NCI-H1930 (cell line): ENCODE results near the gene C1GALT1C1L.
A peak's percentile ranks its signal among the peaks of the same experiment; 100 is the strongest.
"Not testable (repeated sequence)": the region's sequence is repeated elsewhere in the genome, so short reads cannot be mapped to it uniquely, and the experiment has no call there.

ENCODE experiments used
- DNase-seq, 2 experiments: peaks; one replicate each; lab custom pipeline; 2025; lab: John Stamatoyannopoulos, UW

C1GALT1C1L gene

DNA sequence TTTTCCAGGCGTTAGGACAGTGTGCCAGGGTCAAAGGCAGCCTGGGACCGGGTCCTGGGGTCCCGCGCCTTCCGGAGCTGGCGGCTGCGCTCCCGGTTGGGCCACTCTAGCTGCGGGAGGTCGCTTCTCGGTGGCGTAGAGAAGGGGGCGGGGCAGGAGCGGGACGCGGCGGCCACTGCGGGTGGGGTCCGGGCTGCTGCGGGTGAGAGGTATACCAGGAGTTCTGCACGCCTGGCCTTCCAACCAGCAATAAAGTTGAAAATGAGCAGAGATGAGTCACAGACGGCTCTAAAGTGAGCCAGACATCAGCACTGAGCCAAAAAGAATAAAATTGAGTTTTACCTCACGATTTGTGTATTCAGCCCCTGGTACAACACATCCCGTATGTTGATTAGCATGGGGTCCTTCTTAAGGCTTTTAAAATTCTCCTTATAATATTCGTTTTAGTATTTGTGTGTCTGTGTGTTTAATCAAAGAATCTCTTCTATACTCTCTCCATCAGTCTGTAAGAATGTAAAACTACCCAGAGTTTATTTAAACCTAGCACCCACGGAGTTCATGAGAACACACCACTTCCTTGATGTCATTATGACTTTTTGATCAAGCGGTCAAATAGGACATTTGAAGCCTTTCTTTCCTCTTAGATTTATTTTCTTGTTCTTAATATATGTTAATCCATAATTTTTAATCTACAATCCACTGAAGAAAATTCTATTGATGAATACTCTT is at the start of gene C1GALT1C1L:
Gene C1GALT1C1L, minus strand, starts transcription at position 108 of the 729 bp plus-strand sequence. Its CDS starts 107 bp downstream, at position 1.
- peak in 1 of 2 experiments; percentile 47 for DNase-seq

DNA sequence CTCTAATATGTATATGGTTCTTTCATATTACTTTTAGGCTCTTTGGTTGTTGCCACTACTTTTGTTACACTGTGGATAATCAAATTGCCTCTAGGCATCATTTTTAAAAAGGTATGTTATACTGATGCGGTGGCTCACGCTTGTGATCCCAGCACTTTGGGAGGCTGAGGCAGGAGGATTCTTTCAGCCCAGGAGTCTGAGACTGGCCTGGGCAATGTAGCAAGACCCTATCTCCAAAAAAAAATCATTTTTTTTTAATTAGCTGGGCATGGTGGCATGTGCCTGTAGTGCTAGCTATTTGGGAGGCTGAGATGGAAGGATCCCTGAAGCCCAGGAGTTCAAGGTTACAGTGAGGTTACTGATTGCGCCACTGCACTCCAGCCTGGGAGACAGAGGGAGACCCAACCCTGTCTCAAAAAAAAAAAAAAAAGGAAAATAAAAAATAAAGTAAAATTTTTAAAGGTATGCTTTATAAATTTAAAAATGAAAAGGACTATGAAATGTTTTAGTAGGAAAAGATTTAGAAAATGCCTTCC is 49.5 kb upstream of the C1GALT1C1L start:
- no peak for DNase-seq

DNA sequence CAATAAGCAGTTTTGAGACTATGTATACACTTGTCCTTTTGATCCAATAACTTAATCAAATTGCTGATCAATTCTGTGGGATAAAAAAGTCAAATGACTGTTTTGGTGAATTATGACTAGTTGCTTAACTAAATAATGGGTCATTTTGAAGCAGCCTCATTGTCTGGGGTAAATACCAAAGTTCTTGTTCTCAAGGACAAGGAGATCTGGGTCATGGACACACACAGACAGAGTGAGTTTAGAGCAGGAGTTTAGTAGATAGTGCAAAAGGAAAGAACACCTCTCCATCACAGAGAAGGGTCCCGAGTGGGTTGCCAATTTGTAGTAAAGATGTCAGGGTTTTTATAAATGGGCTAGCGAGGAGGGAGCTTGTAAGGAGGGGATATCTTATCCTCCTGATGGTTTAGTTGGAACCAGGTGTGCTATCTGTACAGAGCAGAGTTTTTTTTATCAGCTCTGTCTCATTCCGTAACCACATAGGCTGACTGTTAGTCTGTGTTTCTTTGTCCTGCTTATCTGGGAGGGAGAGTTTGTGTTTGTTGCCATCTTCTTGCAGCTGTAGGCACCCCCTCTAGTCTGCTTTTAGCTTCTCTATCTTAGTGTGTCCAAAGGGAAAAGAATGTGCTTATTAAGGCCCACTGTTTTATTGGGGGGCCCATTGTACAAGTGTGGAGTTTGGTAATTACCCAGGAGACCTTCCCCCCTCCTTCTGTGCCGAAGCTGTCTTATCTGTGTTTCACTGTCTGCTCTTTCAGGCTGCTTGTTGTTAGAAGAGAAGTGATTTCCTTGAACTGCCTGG is 48.7 kb upstream of the C1GALT1C1L start:
- DNase-seq = no peak

- no peak for DNase-seq
These were observed 42.4 kb upstream of the C1GALT1C1L start for GRCh38 chr2:43718530-43719124.

DNA sequence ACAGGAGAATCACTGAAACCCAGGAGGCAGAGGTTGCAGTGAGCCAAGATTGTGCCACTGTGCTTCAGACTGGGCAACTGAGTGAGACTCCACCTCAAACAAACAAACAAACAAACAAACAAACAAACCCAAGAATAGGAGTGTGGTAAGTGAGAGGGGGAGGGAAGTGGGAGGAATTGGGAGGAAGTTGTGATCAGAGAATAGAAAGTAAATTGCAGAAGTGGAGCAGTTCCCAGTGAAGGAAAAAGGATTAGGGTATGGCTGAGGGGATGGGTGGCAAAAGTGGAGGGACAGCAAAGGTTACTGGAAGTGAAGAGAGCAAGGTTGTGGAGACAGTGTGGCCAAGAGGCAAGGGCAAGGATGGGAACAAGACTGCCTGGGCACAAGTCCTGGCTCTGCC is 41.1 kb upstream of the C1GALT1C1L start:
- DNase-seq = no peak

GRCh38 chr2:43715300-43716098 is 39.3 kb upstream of the C1GALT1C1L start:
- no peak for DNase-seq

- no peak for DNase-seq
These were observed 37.9 kb upstream of the C1GALT1C1L start for GRCh38 chr2:43714164-43714563.

DNA sequence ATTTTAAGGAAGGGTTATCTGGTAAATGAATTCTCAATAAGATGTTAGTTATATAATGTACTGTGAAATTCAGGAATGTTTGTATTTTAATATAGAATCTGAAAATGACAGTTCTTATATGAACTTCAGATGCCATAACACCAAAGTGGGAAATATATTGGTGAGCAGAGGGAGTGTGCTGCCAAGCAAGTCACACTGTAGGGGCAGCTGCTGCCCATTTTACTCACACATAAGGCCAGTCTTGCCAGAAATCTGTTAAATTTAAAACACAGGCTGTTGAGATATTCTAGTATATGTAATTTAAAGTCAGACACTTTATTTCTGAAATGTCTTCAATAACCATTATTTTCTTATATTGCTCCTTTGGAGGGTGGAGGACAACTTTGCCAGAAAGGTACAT is 34.6 kb upstream of the C1GALT1C1L start:
- no peak for DNase-seq

DNA sequence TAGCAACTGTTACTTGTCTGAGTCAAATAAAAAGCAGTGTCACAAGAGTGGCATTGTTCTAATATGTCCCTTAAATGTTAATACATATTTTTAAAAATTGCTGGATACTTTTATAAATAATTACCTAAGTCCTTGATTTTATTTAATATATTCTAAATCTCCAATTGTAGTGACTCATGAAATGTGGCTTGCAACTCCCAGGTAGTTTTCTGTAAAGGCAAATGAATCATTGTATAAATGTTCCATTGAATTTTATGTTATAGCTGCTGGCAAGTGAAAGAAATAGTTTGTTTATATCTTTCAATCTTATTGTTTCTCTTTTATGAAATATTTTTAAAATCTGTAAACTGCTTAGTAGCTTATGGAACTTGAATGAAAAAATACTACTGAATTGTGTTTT is 32.7 kb upstream of the C1GALT1C1L start:
- DNase-seq = no peak

GRCh38 chr2:43708178-43708577 is 31.9 kb upstream of the C1GALT1C1L start:
- no peak for DNase-seq

DNA sequence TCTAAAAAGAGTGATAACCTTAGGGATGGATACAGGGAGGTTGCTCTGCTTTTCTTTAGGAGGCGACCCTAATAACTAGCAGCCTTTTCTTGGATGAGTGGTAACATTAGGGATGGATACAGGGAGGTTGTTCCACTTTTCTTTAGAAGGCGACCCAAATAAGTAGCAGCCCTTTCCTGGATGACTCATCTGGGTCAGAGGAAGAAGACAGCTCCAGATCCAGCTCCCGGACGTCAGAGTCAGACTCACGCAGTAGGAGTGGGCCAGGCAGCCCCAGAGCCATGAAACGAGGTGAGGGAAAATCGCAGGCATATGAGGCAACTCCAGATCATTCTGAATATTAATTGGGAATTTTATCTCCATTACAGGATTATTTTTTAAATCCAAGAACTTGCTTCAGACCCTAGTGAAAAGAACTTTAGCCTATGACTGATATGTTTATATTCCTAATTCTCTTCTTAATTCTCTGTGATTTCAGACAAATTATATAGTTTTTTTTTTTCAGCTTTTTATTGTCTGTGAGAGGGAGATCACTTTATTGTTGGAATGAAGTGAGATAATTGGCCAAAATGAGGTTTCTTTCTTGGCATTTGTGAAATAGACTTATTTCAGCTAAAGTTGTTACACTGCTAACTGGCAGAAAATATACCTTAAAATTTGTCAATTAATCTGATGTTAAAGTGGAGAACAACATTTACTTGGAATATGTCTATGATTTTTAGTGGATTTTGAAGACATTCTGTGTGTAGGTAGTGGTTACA is 31.2 kb upstream of the C1GALT1C1L start:
- DNase-seq = no peak

DNA sequence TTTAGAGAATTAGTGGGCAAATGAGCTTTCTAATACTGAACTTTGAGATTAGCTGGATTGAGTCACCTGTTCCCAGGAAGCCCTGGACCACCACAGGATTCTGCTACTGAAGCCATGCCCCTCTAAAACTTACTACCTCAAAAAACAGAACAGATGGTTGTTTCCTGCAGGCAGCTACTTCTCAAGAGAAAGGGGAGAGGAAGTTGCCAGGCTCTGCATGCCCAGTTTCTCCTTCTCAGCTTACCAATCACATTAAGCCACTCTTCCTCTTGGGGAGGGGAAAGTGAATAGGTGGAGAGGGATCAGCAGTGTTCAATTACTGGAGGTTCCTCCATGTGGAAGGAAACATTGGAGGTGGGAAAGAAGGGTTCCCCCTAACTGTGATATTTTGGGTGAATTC is 24.9 kb upstream of the C1GALT1C1L start:
- no peak for DNase-seq

DNA sequence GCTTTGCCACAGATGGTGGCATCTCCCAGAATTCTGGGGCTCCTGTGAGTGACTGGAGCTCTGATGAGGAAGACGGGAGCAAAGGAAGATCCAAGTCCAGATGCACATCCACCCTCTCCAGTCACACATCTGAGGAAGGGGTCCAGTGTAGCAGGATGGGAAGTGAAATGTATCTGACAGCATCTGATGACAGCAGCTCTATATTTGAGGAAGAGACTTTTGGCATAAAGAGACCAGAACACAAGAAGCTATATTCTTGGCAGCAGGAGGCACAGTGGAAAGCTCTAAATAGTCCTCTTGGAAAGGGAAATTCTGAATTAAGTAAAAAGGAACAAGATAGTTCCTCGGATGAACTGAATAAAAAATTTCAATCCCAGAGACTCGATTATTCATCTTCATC is 23.5 kb upstream of the C1GALT1C1L start:
- DNase-seq = no peak

- not testable (repeated sequence) for DNase-seq
These were observed 21.9 kb upstream of the C1GALT1C1L start for GRCh38 chr2:43698140-43698539.

DNA sequence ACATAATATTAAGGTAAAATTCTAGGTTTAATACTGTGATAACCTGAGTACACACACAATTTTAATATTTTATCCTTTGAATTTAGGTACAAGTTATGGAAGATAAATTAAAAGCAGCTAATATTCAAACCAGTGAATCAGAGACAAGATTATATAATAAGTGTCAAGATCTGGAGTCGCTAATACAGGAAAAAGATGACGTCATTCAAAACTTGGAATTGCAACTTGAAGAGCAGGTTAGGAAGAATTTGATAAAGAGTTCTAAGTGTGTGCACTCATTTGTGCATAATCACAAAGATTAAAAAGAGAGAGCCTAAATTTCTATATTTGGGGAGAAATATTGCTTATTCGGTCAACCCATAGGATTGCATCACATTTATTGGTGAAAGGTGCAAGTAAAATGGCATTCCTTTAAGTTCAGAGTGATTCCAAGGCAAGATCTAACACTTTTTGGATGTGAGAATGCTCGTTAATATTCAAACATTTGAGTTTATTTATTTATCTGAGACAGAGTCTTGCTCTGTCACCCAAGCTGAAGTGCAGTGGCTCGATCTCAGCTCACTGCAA is 16.3 kb upstream of the C1GALT1C1L start:
- no peak for DNase-seq

- no peak for DNase-seq
These were observed 13.8 kb upstream of the C1GALT1C1L start for GRCh38 chr2:43689999-43690398.

DNA sequence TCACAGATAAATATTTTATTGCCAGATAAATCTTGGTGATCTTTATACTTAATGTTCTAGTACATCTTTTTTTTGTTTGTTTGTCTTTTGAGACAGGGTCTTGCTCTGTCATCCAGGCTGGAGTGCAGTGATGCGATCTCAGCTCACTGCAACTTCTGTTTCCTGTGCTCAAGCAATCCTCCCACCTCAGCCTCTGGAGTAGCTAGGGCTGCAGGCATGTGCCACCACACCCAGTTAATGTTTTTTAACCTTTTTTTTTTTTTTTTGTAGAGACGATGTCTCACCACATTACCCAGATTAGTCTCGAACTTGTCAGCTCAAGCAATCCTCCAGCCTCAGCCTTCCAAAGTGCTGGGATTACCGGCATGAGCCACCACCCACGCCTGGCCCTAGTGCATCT is 9.1 kb upstream of the C1GALT1C1L start:
- no peak for DNase-seq

GRCh38 chr2:43677783-43678182 is 1.6 kb upstream of the C1GALT1C1L start:
- DNase-seq = not testable (repeated sequence)

DNA sequence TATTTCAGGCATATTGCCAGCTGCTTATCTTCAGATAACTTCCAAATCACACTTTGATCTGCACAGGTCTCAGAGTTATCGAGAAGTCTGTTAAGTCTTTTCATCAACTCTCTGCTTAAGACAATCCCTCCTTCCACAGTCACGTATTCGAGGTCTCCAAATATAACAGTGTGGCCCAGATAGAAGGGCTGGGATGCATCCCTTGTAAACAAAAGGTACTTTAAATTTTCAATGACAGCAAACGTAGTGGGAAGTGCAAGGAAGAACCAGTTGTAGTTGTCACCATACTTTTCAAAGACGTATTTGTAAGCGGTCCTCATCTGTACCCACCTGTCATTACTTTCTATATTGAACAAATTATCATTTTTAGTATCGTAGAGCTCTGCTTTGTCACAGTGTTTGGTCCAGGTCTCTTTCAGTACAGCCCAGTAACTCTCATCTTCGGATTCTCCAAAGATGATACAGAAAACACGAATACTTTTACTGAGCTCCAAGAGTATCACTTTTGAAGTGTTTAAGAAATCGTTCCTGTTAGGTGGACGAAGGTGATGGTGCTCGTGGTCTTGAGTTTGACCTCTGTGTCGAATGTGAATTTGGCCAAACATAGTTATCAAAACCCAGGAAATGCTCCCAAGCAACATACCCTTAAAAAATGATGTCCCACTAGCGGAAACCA is 445 bp downstream of the C1GALT1C1L start:
- no peak for DNase-seq

- DNase-seq = no peak
These were observed 19.0 kb downstream of the C1GALT1C1L start for GRCh38 chr2:43657241-43657640.
